CD4-positive, CD25-positive, alpha-beta regulatory T cell (primary cell): Measurements from ENCODE around the gene RBM19. TPM values are rescaled to one million over a fixed set of nuclear protein-coding genes. Genes with fewer than 3 reads are reported as not detected.

Experiments
- ATAC-seq, 2 donors: fragments of 150-1000 bp; cut with Tn5 transposase; one replicate each; pipeline ENCODE4 v1.10.0; 2021; ENCODE audit warnings: low read depth in 2 of 2, moderate number of reproducible peaks in 2 of 2, moderate library complexity in 1 of 2
- DNase-seq, 3 donors: peaks; one replicate each; pipeline versions ENCODE4 v3.0.0 to v3.0.0-alpha.2; 2012 to 2022; ENCODE audit warnings: mixed read lengths in 1 of 3
- H3K27ac ChIP-seq: one replicate; pipeline ENCODE4 v1.7.0; 2013; ENCODE audit warnings: mild to moderate bottlenecking, low read length; ENCODE audit not compliant: insufficient read depth, poor library complexity, severe bottlenecking
- H3K27me3 ChIP-seq: one replicate; pipeline ENCODE4 v1.7.0; 2013; ENCODE audit warnings: low read length; ENCODE audit not compliant: control insufficient read depth, insufficient read depth
- H3K36me3 ChIP-seq: one replicate; pipeline ENCODE4 v1.7.0; 2013; ENCODE audit warnings: mild to moderate bottlenecking, low read length, moderate library complexity; ENCODE audit not compliant: control insufficient read depth, insufficient read depth
- H3K4me1 ChIP-seq: 2 replicates; pipeline ENCODE4 v1.7.0; 2013; ENCODE audit warnings: mild to moderate bottlenecking, low read length; ENCODE audit not compliant: insufficient read depth, control insufficient read depth, poor library complexity, severe bottlenecking
- H3K4me3 ChIP-seq: one replicate; pipeline ENCODE4 v1.7.0; 2013; ENCODE audit warnings: low read depth, mild to moderate bottlenecking, low read length, moderate library complexity
- H3K9me3 ChIP-seq, 2 experiments: 1 replicate in 1 of 2; 2 replicates in 1 of 2; pipeline ENCODE4 v1.7.0; 2013; ENCODE audit warnings: low read length in 2 of 2, mild to moderate bottlenecking in 1 of 2, moderate library complexity in 1 of 2; ENCODE audit not compliant: control insufficient read depth in 2 of 2
- H3K27ac Mint-ChIP-seq, 3 donors: one replicate each; pipeline ENCODE4 v1.8.0; 2020 to 2022; ENCODE audit warnings: mild to moderate bottlenecking in 3 of 3, mixed read lengths in 3 of 3, moderate library complexity in 2 of 3
- H3K27me3 Mint-ChIP-seq: one replicate; pipeline ENCODE4 v1.8.0; 2022; ENCODE audit warnings: mild to moderate bottlenecking, mixed read lengths
- H3K36me3 Mint-ChIP-seq: one replicate; pipeline ENCODE4 v1.8.0; 2020; ENCODE audit warnings: mixed read lengths
- H3K4me1 Mint-ChIP-seq, 4 donors: one replicate each; pipeline ENCODE4 v1.8.0; 2020 to 2022; ENCODE audit warnings: mixed read lengths in 4 of 4, mild to moderate bottlenecking in 1 of 4
- H3K4me3 Mint-ChIP-seq, 4 donors: one replicate each; pipeline ENCODE4 v1.8.0; 2020 to 2022; ENCODE audit warnings: mild to moderate bottlenecking in 4 of 4, mixed read lengths in 4 of 4, moderate library complexity in 3 of 4
- H3K9me3 Mint-ChIP-seq, 7 donors: one replicate each; pipeline ENCODE4 v1.8.0; 2020 to 2022; ENCODE audit warnings: mixed read lengths in 7 of 7, mild to moderate bottlenecking in 3 of 7, moderate library complexity in 2 of 7
- polyA plus RNA-seq, 4 donors: library from polyadenylated mRNA; unstranded; fragments of 300-500 nt; fragmentation: Illumina TruSeq; gene quantifications; one replicate each; pipeline ENCODE4 v1.2.3, GENCODE V29; 2021
- total RNA-seq: library from RNA; stranded (reverse); gene quantifications from one replicate; pipeline ENCODE4 v1.2.3, GENCODE V29; 2022

Gene RBM19
- total and polyA plus RNA-seq, 5 donors from 2014 or later, result 6.3 to 66.2 (median 6.9) TPM

DNA sequence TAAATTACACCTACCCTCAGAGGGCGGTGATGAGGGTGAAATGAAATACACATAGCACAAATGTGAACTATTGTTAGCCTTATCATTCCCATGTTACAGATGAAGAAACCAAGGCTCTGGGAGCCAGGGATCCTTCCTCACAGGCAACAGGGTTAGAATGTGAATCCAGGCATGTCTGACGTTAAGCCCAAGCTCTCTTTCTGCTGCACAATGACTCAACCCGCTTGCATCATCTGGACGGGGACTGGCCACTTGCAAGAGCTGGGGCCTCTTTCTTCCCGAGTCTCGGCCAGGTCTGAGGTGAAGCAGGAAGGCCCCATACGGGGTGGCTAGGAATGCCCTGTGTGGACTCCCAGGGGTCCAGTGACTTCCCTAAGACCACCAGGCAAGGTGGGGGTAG, 105.2 kb downstream of the RBM19 start:
- Mint-ChIP-seq H3K4me3 (peak overlapping the region in 1 of 4 donors; percentile 54), H3K9me3 (no peaks in the 10 kb centered on the region), H3K4me1 (peaks cover 0 to 10% (median 5%) of the 10 kb centered on the region in 4 donors), H3K27ac (no peak overlapping the region), H3K36me3 (peaks cover 31% of the 10 kb centered on the region), H3K27me3 (no peaks in the 10 kb centered on the region)
- ATAC-seq (no peak), DNase-seq (no peak)
- no peaks in the 10 kb centered on the region for H3K4me1 ChIP-seq
- no peak overlapping the region for H3K27ac ChIP-seq
- no peaks in the 10 kb centered on the region for H3K9me3 ChIP-seq
- peaks cover 28% of the 10 kb centered on the region for H3K36me3 ChIP-seq
- H3K4me3 ChIP-seq, result no peak overlapping the region
- no peaks in the 10 kb centered on the region for H3K27me3 ChIP-seq

DNA sequence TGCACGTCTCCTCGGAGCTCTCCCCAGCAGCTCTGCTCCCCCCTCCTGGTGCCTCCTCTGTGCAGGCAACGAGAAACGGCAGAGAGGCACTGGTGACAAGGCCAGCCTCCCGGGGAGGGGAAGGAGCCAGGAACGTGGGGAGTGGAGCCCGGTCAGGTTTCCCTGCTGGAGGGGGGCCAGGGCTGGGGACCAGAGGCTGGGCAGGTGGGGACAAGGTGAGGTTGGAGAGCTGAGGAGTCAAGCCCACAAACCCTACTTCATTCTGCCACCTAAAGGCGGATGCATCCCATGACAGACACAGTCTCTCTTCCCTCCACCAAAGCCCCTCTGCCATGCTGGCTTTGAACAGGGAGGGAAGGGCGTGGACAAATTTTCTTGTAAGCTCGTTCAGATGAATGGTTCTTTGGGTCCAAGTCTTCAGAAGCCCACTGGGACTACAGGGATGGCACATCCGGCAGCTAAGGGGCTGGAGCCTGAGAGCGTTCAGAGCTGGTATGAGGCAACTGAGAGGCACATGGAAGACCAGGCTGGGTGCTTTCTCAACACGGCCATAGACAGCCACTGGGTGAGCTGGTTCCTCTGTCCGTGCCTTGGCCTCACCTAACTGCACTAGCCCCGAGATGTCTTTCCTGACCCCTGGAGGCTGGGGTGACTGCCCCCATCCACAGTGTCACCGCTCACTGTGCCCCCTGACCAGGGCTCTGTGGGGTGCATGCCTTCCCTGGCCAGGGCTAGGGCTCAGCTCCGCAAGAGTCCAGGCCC, 105.9 kb downstream of the RBM19 start:
- DNase-seq, result no peak
- no peak overlapping the region for H3K27ac ChIP-seq
- no peaks in the 10 kb centered on the region for H3K27me3 ChIP-seq
- no peak overlapping the region for H3K4me3 ChIP-seq
- Mint-ChIP-seq H3K27me3 (no peaks in the 10 kb centered on the region), H3K36me3 (peaks cover 30% of the 10 kb centered on the region), H3K27ac (no peak overlapping the region), H3K9me3 (no peaks in the 10 kb centered on the region), H3K4me3 (no peak overlapping the region), H3K4me1 (peaks cover 0 to 10% (median 5%) of the 10 kb centered on the region in 4 donors)
- no peak for ATAC-seq
- peaks cover 29% of the 10 kb centered on the region for H3K36me3 ChIP-seq
- no peaks in the 10 kb centered on the region for H3K4me1 ChIP-seq
- H3K9me3 ChIP-seq, result no peaks in the 10 kb centered on the region

- DNase-seq, result no peak
- H3K27ac Mint-ChIP-seq, result no peak overlapping the region
Observed at GRCh38 chr12:113858841-113859386, 107.2 kb downstream of the RBM19 start.

GRCh38 chr12:113857371-113857770, 108.8 kb downstream of the RBM19 start:
- no peak for DNase-seq
- Mint-ChIP-seq H3K36me3 (peaks cover 24% of the 10 kb centered on the region), H3K9me3 (no peaks in the 10 kb centered on the region), H3K27ac (no peak overlapping the region), H3K27me3 (no peaks in the 10 kb centered on the region), H3K4me3 (no peak overlapping the region), H3K4me1 (peaks cover 0 to 9% (median 4%) of the 10 kb centered on the region in 4 donors)
- Histone ChIP-seq H3K9me3 (no peaks in the 10 kb centered on the region), H3K27me3 (no peaks in the 10 kb centered on the region), H3K4me3 (no peak overlapping the region), H3K27ac (no peak overlapping the region), H3K4me1 (no peaks in the 10 kb centered on the region), H3K36me3 (peaks cover 29% of the 10 kb centered on the region)
- ATAC-seq, result no peak

More at GRCh38 chr12:113858841-113859386, 107.2 kb downstream of the RBM19 start:
- Mint-ChIP-seq H3K27me3 (no peaks in the 10 kb centered on the region), H3K9me3 (no peaks in the 10 kb centered on the region), H3K4me3 (no peak overlapping the region), H3K4me1 (peaks cover 0 to 10% (median 5%) of the 10 kb centered on the region in 4 donors), H3K36me3 (peaks cover 22% of the 10 kb centered on the region)
- Histone ChIP-seq H3K36me3 (peaks cover 29% of the 10 kb centered on the region), H3K27ac (no peak overlapping the region), H3K9me3 (no peaks in the 10 kb centered on the region), H3K4me1 (no peaks in the 10 kb centered on the region), H3K4me3 (no peak overlapping the region), H3K27me3 (no peaks in the 10 kb centered on the region)
- ATAC-seq, result no peak

DNA sequence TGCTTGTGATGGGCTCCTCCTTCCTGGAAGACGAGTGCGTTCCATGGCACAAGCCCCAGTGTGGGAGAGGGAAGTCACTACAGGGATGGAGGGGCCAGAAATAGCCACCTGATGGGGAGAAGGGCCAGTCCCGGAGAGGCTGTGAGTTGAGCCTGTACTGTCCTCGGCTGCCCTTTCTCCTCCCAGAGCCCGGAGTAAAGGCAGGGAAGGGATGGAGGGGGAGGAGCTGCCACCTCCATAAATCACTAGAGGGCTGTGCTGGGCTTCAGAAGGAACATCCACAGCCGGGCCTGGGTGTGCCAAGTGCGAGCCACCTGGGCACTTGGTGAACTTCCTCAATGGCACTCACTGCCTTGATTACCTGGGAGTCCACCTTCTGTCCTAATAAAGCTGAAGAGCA, 110.1 kb downstream of the RBM19 start:
- Histone ChIP-seq H3K27ac (no peak overlapping the region), H3K36me3 (peaks cover 31% of the 10 kb centered on the region), H3K4me1 (no peaks in the 10 kb centered on the region), H3K27me3 (no peaks in the 10 kb centered on the region), H3K9me3 (no peaks in the 10 kb centered on the region), H3K4me3 (no peak overlapping the region)
- peaks cover 0 to 2% (median 0%) of the 10 kb centered on the region in 4 donors for H3K4me1 Mint-ChIP-seq
- no peak overlapping the region for H3K27ac Mint-ChIP-seq
- H3K4me3 Mint-ChIP-seq, result no peak overlapping the region
- ATAC-seq (no peak), DNase-seq (no peak)
- H3K27me3 Mint-ChIP-seq, result no peaks in the 10 kb centered on the region
- H3K9me3 Mint-ChIP-seq, result no peaks in the 10 kb centered on the region
- peaks cover 19% of the 10 kb centered on the region for H3K36me3 Mint-ChIP-seq

- Histone ChIP-seq H3K27me3 (no peaks in the 10 kb centered on the region), H3K9me3 (no peaks in the 10 kb centered on the region), H3K4me3 (no peak overlapping the region), H3K27ac (no peak overlapping the region), H3K4me1 (no peaks in the 10 kb centered on the region), H3K36me3 (peaks cover 31% of the 10 kb centered on the region)
- DNase-seq, result no peak
- peaks cover 0 to 2% (median 0%) of the 10 kb centered on the region in 4 donors for H3K4me1 Mint-ChIP-seq
- no peaks in the 10 kb centered on the region for H3K9me3 Mint-ChIP-seq
- ATAC-seq, result no peak
- peaks cover 19% of the 10 kb centered on the region for H3K36me3 Mint-ChIP-seq
- no peak overlapping the region for H3K27ac Mint-ChIP-seq
- H3K27me3 Mint-ChIP-seq, result no peaks in the 10 kb centered on the region
- no peak overlapping the region for H3K4me3 Mint-ChIP-seq
Observed at GRCh38 chr12:113854385-113855142, 111.6 kb downstream of the RBM19 start.

- ATAC-seq (no peak), DNase-seq (no peak)
- H3K9me3 Mint-ChIP-seq, result no peaks in the 10 kb centered on the region
- H3K4me1 Mint-ChIP-seq, result peaks cover 0 to 2% (median 0%) of the 10 kb centered on the region in 4 donors
- Histone ChIP-seq H3K27ac (no peak overlapping the region), H3K9me3 (no peaks in the 10 kb centered on the region), H3K4me3 (no peak overlapping the region), H3K36me3 (peaks cover 31% of the 10 kb centered on the region), H3K27me3 (no peaks in the 10 kb centered on the region), H3K4me1 (no peaks in the 10 kb centered on the region)
- no peaks in the 10 kb centered on the region for H3K27me3 Mint-ChIP-seq
- H3K27ac Mint-ChIP-seq, result no peak overlapping the region
- H3K36me3 Mint-ChIP-seq, result peaks cover 19% of the 10 kb centered on the region
- no peak overlapping the region for H3K4me3 Mint-ChIP-seq
Observed at GRCh38 chr12:113853491-113853890, 112.6 kb downstream of the RBM19 start.
